Measurements from ENCODE around the gene ATG12.
"Not testable (repeated sequence)": the region's sequence is repeated elsewhere in the genome, so short reads cannot be mapped to it uniquely, and the experiment has no call there.

Gene ATG12

DNA sequence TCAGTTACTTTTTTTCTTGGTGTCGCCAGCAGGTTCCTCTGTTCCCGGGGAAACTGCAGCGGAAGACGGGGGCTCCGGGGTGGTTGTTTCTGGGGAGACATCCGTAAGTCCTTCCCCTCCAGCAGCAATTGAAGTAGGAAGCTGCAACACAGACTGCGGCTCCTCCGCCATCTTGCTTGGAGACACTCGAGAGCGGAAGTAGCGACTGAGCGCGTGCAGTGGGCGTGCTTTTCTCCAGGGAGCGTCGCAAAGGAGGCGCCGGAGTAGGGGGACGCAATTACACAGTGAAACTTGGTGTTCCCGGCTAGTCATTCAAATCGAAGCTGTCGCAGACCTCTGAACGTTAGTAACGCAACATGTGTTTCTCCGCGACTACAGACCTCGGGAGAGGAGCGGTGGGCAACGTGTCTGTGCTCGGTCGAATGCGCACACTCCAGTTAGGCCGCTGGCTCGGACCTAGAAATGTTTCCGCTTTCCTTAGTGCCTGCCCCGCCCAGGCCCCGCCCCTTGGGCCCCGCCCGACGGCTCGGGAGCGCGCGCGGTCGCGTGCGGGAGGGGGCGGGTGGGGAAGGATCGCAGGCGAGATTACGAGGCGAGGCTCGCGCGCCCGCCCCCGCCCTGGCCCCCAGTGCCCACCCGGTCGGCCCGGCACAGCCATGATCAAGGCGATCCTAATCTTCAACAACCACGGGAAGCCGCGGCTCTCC, at the start of gene ATG12, which contains the start of gene AP3S1:
ATG12 (minus strand) TSS at position 184 of the 707 bp plus-strand sequence; CDS start at position 171, 13 bp downstream.
AP3S1 (plus strand) TSS at position 554 of the 707 bp plus-strand sequence; CDS start at position 657, 103 bp downstream.
- DNase-seq = peak; percentile 70

DNA sequence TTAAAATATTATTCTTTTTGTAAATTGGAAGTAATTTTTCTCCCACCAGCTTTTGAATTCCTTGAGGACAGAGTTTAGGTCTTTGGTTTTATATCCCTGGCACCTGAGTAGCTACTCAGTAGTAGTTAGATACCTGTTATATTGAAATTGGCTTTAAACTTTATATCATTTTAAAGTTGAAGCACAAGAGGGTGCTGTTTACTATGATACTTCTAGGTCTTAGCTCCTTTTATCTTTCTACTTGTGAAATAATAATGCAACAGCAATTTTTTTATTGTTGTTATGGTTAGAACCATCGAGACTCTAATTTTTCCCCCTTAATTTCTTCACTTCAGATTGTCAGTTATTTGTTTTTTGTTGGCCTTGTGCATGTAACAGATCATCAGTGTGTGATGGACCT, 46.7 kb upstream of the ATG12 start:
- DNase-seq = no peak

DNA sequence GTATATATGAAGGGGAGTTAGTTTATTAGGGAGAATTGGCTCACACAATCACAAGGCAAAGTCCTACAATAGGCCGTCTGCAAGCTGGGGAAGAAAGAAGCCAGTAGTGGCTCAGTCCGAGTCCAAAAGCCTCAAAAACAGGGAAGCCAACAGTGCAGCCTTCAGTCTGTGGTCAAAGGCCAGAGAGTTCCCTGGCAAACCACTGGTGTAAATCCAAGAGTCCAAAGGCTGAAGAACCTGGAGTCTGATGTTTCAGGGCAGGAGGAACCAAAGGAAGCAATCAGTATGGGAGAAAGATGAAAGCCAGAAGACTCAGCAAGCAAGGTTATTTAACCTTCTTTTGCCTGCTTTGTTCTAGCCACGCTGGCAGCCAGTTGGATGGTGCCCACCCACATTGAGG, 43.8 kb upstream of the ATG12 start:
- not testable (repeated sequence) for DNase-seq

DNA sequence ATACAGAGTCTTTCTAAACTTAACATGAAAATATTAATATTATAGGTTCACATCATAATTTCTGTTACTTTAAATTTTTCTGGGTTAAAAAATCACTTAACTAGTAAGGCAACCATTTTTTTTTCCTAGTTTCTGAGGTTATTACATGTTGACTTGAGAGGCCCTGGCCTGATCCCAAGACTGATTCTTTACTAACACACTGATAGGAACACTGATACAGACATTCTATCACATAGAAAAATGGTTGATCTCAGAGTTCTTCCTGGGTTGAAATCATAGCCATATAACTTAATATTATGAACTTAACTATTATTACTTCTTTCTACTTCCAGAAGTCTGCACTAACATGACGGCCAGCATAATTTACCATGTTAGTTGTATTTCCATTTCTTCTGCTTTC, 43.3 kb upstream of the ATG12 start:
- DNase-seq = no peak

DNA sequence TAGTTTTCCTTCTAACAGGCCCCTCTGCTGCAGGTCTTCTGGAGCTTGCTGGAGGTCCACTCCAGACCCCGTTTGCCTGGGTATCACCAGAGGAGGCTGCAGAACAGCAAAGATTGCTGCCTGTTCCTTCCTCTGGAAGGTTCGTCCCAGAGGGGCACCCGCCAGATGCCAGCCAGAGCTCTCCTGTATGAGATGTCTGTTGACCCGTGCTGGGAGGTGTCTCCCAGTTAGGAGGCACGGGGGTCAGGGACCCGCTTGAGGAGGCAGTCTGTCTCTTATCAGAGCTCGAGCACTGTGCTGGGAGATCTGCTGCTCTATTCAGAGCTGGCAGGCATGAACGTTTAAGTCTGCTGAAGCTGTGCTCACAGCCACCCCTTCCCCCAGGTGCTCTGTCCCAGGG, 41.1 kb upstream of the ATG12 start:
- not testable (repeated sequence) for DNase-seq

DNA sequence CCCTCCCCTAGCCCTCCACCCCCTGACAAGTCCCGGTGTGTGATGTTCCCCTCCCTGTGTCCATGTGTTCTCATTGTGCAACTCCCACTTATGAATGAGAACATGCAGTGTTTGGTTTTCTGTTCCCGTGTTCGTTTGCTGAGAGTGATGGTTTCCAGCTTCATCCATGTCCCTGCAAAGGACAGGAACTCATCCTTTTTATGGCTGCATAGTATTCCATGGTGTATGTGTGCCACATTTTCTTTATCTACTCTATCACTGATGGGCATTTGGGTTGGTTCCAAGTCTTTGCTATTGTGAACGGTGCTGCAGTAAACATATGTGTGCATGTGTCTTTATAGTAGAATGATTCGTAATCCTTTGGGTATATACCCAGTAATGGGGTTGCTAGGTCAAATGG, 36.0 kb upstream of the ATG12 start:
- DNase-seq = not testable (repeated sequence)

DNA sequence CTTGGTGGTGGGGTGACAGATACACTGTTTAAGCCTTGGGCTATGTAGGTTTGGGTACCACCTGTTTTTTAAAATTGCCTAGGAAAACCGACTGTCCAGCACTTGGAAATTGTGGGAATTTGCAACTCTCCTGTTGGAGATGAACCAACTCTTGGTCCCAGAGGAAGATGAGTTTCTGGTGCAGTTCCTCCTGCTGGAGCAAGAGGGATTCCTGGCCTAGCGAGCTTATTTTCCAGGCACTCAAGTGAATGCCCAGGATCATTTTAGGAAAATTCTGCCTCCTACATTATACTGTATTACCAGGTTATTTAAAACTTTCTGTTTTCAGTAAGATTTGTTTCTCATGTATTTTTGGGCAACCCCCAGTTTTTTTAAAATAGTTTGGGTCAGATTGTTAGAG, 34.1 kb upstream of the ATG12 start:
- DNase-seq = no peak

DNA sequence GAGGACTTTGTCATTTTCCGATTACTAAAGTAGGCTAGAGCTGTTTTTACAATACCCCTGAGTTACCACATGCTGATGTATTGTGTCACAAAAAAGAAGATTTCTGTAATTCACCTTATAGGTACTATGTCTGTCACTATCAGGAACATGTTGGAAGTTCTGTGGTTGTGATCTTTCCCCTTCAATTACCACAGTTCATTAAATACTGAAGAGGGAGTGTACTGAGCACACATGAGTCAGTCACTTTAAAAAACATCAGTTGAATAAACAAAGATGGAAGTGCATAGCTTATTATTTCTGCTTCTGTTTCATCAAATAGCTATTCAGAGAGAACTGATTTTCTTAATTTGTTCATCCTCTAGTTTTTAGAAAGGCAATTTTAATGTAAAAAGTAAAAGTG, 32.0 kb upstream of the ATG12 start:
- no peak for DNase-seq

DNA sequence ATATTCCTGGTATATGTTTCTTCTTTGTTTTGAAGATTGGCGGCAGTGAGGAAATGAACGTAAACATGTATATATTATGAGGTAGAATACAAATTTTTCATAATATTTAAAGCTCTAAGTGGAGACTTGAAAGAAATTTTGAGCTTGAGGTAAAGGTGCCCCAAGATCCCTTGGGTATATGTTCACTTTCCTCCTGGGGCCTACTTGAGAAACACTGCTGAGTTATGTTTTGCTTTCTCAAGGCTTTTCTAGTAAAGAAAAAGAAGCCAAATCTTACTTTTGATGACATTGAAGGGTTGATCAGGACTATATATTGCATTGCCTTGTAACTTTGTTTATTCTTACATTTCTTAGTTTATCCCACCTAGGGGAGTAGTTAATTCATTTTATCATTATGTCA, 31.1 kb upstream of the ATG12 start:
- no peak for DNase-seq

DNA sequence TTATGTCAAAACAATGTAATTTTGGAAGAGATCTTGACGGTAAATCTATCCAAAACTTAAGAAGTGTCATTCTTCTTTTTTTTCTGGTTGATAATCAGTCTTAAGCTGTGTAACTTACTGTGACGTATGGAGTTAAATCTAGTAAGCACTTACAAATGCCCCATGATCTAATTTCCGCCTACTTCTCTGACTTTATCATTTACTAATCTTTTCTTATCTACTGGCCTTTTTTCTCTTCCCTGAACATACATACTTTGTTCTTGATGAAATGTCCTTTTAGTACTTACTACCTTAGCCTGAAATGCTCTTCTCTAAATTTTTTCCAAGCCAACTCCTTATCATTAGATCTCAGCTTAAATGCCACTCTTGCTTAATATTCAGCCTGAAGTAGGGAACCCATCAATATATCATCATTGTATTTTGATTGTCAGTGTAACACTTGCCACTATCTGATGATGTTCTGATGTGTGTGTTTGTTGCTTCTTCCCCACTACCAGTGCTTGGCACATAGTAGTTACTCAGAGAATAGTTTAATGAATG, 28.0 kb upstream of the ATG12 start:
- DNase-seq = no peak

DNA sequence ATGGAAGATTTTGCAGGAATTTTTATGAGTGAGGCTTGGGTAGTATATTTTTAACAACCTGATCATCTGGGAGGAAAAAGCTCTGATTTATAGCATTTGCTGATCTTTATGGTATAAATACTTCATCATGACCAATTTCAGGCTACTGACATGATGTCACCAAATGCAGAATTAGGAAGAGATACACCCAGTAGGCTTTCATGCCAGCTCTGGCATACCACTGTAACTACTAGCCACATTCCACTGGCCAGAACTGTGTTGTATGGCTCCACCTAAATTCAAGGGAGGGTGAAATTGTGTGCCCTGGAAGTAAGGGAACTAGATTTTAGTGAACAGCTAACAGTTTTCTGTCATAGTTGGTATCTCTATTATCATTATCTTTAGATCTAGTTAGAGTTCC, 18.0 kb upstream of the ATG12 start:
- DNase-seq = no peak

DNA sequence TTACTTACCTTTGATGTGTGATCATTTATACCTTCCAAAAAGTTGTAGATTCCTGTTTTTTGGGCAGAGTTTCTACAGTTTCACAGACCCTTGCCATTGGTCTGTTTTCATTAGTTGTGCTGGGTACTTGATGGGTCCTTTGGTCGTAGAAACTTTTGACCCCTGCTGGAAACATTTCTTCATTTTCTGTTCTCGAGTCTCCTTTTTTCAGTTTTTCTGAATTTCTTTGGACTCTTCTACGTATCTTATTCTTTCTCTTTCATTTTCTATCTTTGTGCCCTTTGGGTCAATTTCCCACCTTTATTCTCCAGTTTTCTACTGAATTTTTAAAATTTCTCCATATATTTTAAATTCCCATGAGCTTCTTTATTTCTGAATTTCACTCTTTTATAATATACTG, 17.0 kb upstream of the ATG12 start:
- DNase-seq = no peak

DNA sequence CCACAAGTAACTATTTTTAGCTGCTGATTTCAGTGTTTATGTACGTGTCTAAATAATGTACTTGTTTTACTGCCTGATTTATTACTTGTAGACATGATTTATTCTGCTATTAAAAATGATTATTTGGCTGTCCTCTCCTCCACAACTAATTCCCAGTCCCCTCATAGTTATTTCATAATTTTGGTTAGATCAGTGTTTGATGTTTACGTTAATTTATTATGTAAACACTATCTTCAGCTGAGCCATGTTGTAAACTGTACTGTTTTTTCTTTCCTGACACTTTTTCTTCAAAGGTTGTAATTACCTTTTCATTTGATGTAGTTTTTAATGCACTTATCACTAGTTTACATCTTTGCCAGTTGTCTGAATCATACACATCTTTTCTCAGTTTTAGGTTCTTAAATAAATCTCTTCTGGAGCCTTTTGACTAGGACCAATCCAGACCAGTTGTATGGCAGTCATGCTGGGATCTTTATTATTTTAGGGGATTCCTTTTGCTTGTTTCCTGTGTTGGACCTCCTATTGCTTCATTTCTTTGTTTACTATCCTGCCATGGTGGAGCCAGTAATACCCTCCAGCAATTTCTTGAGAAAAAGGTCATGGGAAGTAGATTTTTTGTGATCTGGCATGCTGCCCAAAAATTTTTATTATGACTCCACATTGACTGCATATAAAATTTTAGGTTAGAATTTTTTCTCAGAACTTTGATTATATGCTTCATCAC, 16.4 kb upstream of the ATG12 start:
- no peak for DNase-seq

DNA sequence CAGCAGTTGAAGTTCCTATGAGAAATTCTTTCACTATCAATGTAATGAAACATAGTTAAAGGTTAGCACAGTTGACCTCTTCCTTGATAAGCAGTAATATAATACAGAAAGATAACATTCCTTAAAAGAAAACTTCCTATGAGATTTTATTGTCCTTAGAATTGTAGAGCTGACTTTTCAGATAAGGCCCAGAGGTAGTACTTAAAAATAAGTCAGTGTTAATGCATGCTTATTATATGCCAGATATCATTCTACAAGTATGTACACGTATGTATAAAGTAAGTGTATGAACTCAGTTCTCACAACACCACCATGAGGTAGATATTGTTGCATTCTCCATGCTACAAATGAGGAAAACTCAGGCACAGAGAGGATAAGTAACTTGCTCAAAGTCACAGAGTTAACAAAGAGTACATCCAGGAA, 15.7 kb upstream of the ATG12 start:
- DNase-seq = no peak

DNA sequence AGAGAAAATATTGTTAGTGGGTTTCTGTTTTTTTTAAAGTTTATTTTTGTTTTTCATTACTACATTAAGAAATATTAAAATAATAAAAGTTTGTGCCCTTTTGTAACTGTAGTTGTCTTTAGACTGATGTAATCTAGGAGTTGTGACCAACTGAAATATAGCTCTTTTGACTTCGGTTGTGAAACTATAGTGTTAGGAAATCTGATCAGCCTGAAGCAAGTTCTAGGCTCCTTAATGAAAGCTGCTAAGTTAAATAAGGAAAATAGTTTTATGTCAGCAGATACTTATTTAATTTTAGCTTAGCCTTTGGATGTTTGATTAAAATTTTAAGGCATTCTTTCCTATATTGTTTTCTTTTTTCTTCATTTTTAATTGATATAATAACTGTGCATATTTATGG, 14.6 kb upstream of the ATG12 start:
- DNase-seq = no peak

DNA sequence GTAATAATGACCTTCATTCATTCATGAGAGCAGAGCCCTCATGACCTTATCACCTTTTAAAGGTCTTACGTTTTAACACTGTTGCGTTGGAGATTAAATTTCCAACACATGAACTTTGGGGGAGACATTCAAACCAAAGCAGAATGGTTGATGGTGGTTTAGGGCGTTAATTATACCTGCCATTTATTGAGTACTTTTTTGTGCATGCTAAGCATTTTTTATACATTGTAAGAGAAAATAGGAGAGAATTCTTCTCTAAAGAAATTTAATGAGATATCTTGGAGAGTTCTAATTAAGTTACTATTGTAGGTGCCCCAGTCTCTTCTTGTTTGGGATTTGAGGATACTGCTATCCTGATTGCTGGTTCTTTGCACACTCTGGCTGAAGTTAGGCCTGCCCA, 12.8 kb upstream of the ATG12 start:
- no peak for DNase-seq

DNA sequence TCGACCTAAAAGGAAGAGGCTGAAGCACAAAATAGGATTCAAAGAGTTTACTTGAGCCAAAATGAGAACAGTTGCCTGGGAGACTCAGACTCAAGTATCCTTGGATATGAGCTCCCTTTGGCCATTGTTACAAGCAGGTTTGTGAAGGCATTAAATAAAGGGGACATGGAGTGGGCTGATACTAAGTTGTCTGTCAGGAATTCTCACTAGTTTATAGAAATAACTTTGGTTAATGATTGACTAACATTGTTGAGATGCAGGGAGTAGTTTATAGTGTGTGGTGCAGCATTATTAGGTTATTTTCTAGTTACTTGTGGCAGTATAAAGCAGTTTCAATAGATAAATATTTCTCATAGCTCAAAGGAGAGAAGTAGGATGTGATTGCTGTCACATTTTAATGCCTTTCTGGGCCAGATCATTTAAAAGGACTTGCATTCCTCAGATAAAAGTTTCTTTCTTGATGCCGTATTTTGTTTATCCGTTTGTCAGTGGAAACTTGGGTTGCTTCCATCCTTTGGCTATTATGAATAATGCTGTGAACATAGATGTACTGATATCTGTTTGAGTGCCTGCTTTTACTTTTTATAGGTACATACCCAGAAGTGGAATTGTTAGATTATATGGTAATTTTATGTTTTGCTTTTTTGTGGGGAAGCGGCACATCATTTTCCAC, 9.5 kb upstream of the ATG12 start:
- peak; percentile 18 for DNase-seq

DNA sequence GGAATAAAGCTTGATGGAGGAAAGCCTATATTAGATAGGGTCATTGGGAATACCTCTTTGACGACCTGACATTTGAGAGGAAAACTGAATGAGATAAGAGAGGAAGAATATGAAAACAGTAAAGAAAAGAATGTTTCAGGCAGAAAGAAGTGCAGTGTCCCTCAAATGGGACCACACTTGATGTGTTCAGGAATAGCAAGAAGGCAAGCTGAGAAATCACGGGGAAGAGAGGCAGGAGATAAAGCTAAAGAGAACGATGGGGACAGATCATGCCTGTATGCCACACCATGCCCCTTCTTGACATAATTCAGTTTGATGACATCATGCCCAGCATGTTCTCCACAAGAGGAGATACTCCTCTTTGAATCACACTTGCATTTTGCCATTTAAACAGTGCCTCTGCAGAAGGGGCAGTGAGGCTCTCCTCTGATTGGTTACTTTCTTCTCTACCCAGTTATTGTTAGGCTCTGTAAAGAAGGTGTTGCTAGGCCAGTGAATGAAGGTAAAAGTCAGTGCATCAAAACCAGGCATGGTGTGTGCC, 8.0 kb upstream of the ATG12 start:
- no peak for DNase-seq

DNA sequence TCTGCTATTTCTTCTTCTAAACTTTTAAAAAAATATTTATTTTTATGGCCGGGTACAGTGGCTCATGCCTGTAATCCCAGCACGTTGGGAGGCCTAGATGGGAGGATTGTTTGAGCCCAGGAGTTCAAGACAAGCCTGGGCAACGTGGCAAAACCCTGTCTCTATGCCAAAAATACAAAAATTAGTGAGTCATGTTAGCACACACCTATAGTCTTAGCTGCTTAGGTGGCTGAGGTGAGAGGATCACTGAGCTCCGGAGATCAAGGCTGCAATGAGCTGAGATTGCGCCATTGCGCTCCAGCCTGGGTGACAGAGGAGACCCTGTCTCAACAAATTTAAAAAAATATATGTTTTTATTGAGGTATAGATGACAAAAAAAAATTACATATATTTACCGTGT, 5.9 kb upstream of the ATG12 start:
- DNase-seq = no peak

DNA sequence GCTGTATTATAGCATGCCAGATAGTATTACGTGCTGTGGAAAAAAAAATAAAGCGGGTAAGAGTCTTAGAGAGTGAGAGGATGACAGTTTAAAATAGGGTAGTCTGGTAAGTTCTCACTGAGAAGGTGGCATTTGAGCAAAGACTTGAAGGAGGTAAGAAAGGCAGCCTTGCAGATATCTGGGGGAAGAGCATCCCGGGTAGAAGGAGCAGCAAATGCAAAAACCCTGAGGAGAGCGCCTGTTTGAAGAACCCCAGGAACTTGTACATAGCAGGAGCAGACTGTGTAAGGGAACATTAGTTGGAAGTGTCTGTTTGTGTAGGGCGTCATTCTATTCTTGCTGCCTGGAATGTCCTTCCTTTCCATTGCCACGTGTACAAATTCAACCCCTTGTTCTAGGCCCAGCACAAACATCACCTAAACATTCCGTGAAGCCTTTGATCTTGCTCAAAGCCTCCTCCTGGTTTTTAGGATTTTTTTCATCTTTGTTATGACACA, 3.0 kb upstream of the ATG12 start:
- no peak for DNase-seq

DNA sequence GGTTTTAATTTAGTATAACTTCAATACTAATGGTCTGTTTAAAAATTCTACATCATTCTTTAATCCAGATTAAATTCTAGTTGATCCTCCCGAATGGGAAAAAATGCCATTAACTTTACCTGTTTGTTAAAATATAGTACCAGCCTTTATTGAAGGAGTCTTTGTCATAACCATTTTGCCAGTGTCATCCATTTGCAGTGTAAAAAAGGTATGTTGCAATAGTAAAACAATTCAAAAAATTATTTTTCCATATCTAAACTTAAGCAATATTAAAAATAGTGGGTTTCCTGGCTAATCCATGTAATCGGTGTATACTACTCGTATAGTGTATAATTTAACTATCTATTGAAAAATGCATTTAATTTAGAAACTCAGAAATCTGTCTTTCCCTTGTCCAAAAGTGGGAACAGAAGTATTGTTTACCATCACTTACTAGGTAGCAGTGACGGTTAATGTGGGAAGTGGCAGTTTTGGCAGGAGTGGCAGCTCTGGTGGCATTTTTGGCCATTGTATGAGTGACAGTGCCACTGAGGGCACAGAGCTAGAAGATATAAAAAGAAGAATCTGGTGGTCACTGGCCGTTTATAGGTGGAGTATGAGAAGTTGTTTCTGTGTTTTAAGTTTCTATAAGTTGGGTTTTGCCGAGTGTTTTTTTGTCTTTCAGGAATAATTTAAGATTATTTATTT, 2.2 kb upstream of the ATG12 start:
- no peak for DNase-seq

DNA sequence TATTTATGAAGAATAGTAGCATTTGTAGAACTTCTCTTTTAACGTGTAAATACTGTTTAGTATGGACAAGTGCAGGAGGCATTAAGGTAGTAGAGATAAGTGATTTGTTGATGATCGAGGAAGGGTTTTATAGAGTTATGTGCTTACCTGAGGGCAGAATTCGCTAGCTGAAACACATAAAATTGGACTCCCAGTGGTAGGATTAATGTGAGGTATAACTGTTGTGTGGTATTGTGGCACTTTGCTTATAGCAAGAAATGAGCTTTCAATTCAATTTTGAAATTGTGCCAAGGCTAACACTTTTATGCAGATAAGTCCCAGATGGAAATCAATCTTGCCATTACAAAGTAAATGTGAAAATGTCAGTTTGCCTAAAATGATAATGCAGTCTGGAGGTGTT, 1.6 kb upstream of the ATG12 start:
- no peak for DNase-seq
